Stimulated activated CD8-positive, alpha-beta memory T cell treated with anti-CD3 and anti-CD28 coated beads, Interleukin-15, amount 100 ng/mL, for 4 hours (primary cell): Measurements from ENCODE around the gene KIAA1614.

ENCODE experiments used
- DNase-seq, 2 donors: peaks; one replicate each; pipeline ENCODE4 v3.0.0-alpha.2; 2020; ENCODE audit warnings: low read depth in 2 of 2

KIAA1614 gene

GRCh38 chr1:180912801-180913565, at the start of gene KIAA1614:
TSS of gene KIAA1614 (plus strand) at chr1:180912897. CDS start at chr1:180913244, 347 bp downstream.
- no peak for DNase-seq

- DNase-seq, result no peak
These were observed 49.4 kb upstream of the KIAA1614 start for GRCh38 chr1:180863158-180863775.

GRCh38 chr1:180881806-180882509, 30.7 kb upstream of the KIAA1614 start:
- DNase-seq, result no peak

- no peak for DNase-seq
These were observed 28.0 kb upstream of the KIAA1614 start for GRCh38 chr1:180884588-180885300.

- DNase-seq, result no peak
These were observed 26.4 kb upstream of the KIAA1614 start for GRCh38 chr1:180886338-180886737.

- DNase-seq, result no peak
These were observed 24.9 kb upstream of the KIAA1614 start for GRCh38 chr1:180887841-180888240.

- DNase-seq, result no peak
These were observed 23.8 kb upstream of the KIAA1614 start for GRCh38 chr1:180888870-180889269.

- DNase-seq, result no peak
These were observed 23.4 kb upstream of the KIAA1614 start for GRCh38 chr1:180889325-180889724.

GRCh38 chr1:180892272-180892671, 20.4 kb upstream of the KIAA1614 start:
- no peak for DNase-seq

- no peak for DNase-seq
These were observed 20.0 kb upstream of the KIAA1614 start for GRCh38 chr1:180892675-180893074.

- DNase-seq, result no peak
These were observed 19.1 kb upstream of the KIAA1614 start for GRCh38 chr1:180893614-180894013.

GRCh38 chr1:180896161-180896560, 16.5 kb upstream of the KIAA1614 start:
- DNase-seq, result no peak

- DNase-seq, result no peak
These were observed 14.1 kb upstream of the KIAA1614 start for GRCh38 chr1:180898441-180899219.

GRCh38 chr1:180899262-180899661, 13.4 kb upstream of the KIAA1614 start:
- no peak for DNase-seq

- no peak for DNase-seq
These were observed 11.4 kb upstream of the KIAA1614 start for GRCh38 chr1:180901076-180901990.

- no peak for DNase-seq
These were observed 10.2 kb upstream of the KIAA1614 start for GRCh38 chr1:180902541-180902940.

GRCh38 chr1:180905927-180906326, 6.8 kb upstream of the KIAA1614 start:
- no peak for DNase-seq

- DNase-seq, result no peak
These were observed 6.2 kb upstream of the KIAA1614 start for GRCh38 chr1:180906511-180906910.

- no peak for DNase-seq
These were observed 5.2 kb upstream of the KIAA1614 start for GRCh38 chr1:180907313-180908055.
